ENCODE results near the gene CIAO3. TPM values are rescaled to one million over a fixed set of nuclear protein-coding genes. Genes with fewer than 3 reads are reported as not detected.
"Not testable (repeated sequence)": the region's sequence is repeated elsewhere in the genome, so short reads cannot be mapped to it uniquely, and the experiment has no call there.

CIAO3 gene
- total RNA-seq, 6 donors from 2014 or later: 27.8 to 96.4 (median 33.1) TPM

DNA sequence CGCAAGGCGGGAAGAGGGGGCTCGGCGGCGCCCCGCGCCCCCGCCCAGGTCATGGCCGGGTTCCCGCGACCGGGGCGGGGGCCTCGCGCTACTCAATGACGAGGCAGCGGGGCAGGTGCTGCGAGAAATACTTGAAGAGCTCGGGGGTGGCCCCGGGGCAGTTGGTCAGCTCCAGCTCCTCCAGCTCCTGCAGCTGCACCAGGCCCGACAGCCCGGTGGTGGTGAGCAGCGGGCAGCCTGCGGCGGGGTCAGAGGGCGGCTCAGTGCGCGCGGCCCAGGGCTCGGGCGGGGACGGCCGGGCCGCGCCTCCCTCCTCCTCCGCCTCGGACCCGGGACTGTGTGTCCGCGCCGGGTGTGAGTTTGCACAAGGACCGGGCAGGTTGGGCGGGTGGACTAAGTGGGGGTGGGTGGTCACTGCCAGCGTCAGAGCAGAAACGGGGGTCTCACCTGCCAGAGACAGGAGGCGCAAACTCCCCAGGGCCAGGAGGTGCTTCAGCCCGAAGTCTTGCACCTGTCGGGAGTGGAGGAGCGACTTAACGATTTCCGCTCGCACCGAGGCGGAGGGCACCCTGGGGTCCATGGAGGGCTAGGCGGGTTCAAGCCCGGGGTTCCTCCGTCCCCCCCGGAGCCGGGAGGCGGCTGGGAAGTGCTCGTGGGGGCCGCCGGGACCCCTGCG is 46.5 kb downstream of the CIAO3 start:
- TF ChIP-seq POLR2A (IDR thresholded peaks at IDR 0.05) (no peak), POLR2AphosphoS5 (IDR thresholded peaks at IDR 0.05) (no peak), EP300 (IDR thresholded peaks at IDR 0.05) (no peak)
- TF ChIP-seq, protein P1, sequence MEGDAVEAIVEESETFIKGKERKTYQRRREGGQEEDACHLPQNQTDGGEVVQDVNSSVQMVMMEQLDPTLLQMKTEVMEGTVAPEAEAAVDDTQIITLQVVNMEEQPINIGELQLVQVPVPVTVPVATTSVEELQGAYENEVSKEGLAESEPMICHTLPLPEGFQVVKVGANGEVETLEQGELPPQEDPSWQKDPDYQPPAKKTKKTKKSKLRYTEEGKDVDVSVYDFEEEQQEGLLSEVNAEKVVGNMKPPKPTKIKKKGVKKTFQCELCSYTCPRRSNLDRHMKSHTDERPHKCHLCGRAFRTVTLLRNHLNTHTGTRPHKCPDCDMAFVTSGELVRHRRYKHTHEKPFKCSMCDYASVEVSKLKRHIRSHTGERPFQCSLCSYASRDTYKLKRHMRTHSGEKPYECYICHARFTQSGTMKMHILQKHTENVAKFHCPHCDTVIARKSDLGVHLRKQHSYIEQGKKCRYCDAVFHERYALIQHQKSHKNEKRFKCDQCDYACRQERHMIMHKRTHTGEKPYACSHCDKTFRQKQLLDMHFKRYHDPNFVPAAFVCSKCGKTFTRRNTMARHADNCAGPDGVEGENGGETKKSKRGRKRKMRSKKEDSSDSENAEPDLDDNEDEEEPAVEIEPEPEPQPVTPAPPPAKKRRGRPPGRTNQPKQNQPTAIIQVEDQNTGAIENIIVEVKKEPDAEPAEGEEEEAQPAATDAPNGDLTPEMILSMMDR (IDR thresholded peaks at IDR 0.05): no peak
- ATAC-seq (ENCODE audit: low FRiP score in 2 of 2) (no peak), DNase-seq (peak in 1 of 2 donors; percentile 81)
- no peaks in the 10 kb centered on the region for H3K36me3 ChIP-seq
- H3K9me3 ChIP-seq: no peaks in the 10 kb centered on the region
- H3K27ac ChIP-seq: peak overlapping the region in 1 of 4 donors; percentile 30
- peaks cover 0 to 41% (median 25%) of the 10 kb centered on the region in 4 donors for H3K27me3 ChIP-seq
- WGBS, 2 donors: 6% methylated on average over 33 of the region's 64 CpGs; no CpG with 5 or more reads in 1 of the 2 donors
- peak overlapping the region in 3 of 4 donors; percentile 27 to 47 (median 47) for H3K4me3 ChIP-seq
- H3K4me1 ChIP-seq: peaks cover 27 to 42% (median 38%) of the 10 kb centered on the region in 4 donors

DNA sequence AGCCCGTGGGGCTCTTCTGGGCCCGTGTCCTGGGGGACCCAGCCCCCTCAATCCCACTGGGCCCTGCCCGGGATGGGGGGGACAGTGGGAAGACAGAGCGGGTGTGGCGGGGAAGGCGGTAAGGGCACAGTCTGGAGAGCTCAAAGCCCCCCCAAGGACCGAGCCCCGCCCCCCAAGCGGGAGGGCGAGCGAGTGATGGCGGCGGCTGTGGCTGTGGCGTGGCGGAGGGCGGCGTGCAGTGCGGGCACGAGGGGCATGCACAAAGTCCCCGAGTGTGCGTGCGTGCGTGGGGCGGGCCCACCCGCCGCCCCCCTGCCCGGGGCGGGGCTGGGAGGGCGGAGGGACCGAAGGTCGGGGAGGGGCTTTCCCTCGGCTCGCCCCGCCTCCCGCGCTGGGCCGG is 47.0 kb downstream of the CIAO3 start:
- no peak for ATAC-seq (ENCODE audit: low FRiP score in 2 of 2)
- no peaks in the 10 kb centered on the region for H3K9me3 ChIP-seq
- peaks cover 33 to 48% (median 44%) of the 10 kb centered on the region in 4 donors for H3K4me1 ChIP-seq
- WGBS, 2 donors: 9 to 24% methylated on average over 10 to 25 of the region's 37 CpGs
- DNase-seq: peak in 1 of 2 donors; percentile 76
- peak overlapping the region in 1 of 4 donors; percentile 47 for H3K4me3 ChIP-seq
- no peak overlapping the region for H3K27ac ChIP-seq
- peaks cover 0 to 41% (median 25%) of the 10 kb centered on the region in 4 donors for H3K27me3 ChIP-seq
- TF ChIP-seq EP300 (IDR thresholded peaks at IDR 0.05) (no peak), POLR2A (IDR thresholded peaks at IDR 0.05) (no peak), POLR2AphosphoS5 (IDR thresholded peaks at IDR 0.05) (no peak)
- TF ChIP-seq, protein P1 (IDR thresholded peaks at IDR 0.05): no peak
- no peaks in the 10 kb centered on the region for H3K36me3 ChIP-seq

- H3K4me3 ChIP-seq: no peak overlapping the region
- no peaks in the 10 kb centered on the region for H3K36me3 ChIP-seq
- ATAC-seq (ENCODE audit: low FRiP score in 2 of 2): no peak
- H3K4me1 ChIP-seq: peaks cover 36 to 52% (median 47%) of the 10 kb centered on the region in 4 donors
- peak in 1 of 2 donors; percentile 77 for DNase-seq
- no peaks in the 10 kb centered on the region for H3K9me3 ChIP-seq
- no peak overlapping the region for H3K27ac ChIP-seq
- 37 to 47% methylated on average over 12 to 22 of the region's 22 CpGs for WGBS, 2 donors
- TF ChIP-seq, protein P1 (IDR thresholded peaks at IDR 0.05): no peak
- no peak for TF ChIP-seq EP300 (IDR thresholded peaks at IDR 0.05)
- TF ChIP-seq POLR2A (IDR thresholded peaks at IDR 0.05): no peak
- TF ChIP-seq POLR2AphosphoS5 (IDR thresholded peaks at IDR 0.05): no peak
- H3K27me3 ChIP-seq: peaks cover 0 to 41% (median 25%) of the 10 kb centered on the region in 4 donors
Measured at GRCh38 chr16:693364-693763, 47.4 kb downstream of the CIAO3 start.

DNA sequence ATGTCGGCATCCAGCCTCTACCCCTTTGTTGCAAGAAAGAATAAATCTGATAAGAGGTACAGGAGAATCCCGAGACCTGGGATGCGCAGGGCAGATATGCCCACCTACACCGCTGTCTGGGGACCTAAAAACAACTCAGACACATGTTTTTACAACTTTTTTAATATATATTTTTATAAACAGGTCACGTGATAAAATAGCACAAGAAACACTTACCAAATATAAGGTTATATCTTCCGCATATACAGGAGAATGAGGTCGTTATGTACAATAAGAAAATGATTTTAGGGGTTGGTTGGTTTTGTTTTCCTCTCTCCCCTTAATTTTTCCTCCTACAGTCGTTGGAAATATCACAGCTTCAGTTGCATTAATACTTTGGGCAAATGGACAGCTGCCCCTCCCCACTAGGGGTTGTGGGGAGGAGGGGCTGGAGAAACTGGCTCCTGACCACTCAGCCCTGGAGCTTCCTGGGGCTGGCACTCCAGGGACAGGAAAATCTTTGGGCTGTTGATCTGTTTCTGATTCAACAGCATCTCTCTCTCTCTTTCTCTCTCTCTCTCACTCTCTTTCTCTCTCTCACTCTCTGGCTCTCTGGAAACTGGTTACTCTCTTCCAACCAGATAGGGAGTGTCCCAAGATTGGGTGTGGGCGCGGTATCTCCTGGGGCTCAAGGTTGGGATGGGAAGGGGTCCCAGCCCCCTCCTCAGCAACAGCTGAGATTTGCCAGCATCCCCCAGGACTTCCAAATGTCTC is 48.3 kb downstream of the CIAO3 start:
- Histone ChIP-seq H3K36me3 (peaks cover 0 to under 1% (median 0%) of the 10 kb centered on the region in 4 donors), H3K27me3 (peaks cover 0 to 41% (median 25%) of the 10 kb centered on the region in 4 donors), H3K4me1 (peaks cover 36 to 54% (median 48%) of the 10 kb centered on the region in 4 donors), H3K4me3 (no peak overlapping the region), H3K9me3 (no peaks in the 10 kb centered on the region), H3K27ac (no peak overlapping the region)
- TF ChIP-seq POLR2A (IDR thresholded peaks at IDR 0.05): no peak
- TF ChIP-seq EP300 (IDR thresholded peaks at IDR 0.05): no peak
- no peak for TF ChIP-seq POLR2AphosphoS5 (IDR thresholded peaks at IDR 0.05)
- TF ChIP-seq, protein P1 (IDR thresholded peaks at IDR 0.05): no peak
- 66 to 67% methylated on average over 10 of the region's 10 CpGs for WGBS, 2 donors
- ATAC-seq (ENCODE audit: low FRiP score in 2 of 2) (no peak), DNase-seq (no peak)

DNA sequence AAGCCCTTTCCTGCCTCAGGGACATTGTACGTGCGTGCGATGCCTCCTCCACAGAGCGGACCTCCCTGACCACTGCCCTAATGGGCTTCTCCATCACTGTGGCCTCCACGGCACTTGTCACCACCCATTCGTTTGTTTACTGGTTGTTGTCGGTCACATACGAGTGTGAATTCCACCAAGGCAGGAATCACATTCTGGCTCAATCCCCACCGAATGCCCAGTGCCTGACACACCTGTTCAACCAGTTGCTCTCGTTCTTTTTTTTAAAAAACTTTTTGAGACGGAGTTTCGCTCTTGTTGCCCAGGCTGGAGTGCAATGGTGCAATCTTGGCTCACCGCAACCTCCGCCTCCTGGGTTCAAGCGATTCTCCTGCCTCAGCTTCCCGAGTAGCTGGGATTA is 49.6 kb downstream of the CIAO3 start:
- peaks cover 0 to 35% (median 25%) of the 10 kb centered on the region in 4 donors for H3K27me3 ChIP-seq
- H3K4me1 ChIP-seq: peaks cover 36 to 56% (median 47%) of the 10 kb centered on the region in 4 donors
- not testable (repeated sequence) for ATAC-seq (ENCODE audit: low FRiP score in 2 of 2); H3K27ac ChIP-seq; H3K4me3 ChIP-seq; H3K9me3 ChIP-seq; DNase-seq
- WGBS, 2 donors: 77 to 81% methylated on average over 16 of the region's 16 CpGs
- H3K36me3 ChIP-seq: peaks cover 0 to 14% (median 5%) of the 10 kb centered on the region in 4 donors

All from upper lobe of left lung (tissue), 6 donors.